GM21447 (cell line): ENCODE measurements around the gene CDCA5.

Experiments used
- ATAC-seq: cut with Tn5 transposase; IDR thresholded peaks from one replicate; pipeline ENCODE4 v1.9.1; 2021; ENCODE audit not compliant: unreplicated experiment

The CDCA5 gene

GRCh38 chr11:65107751-65108468 is 24.1 kb upstream of the CDCA5 start:
- no peak for ATAC-seq

GRCh38 chr11:65107078-65107477 is 23.2 kb upstream of the CDCA5 start:
- ATAC-seq, result no peak

- no peak for ATAC-seq
Observed at GRCh38 chr11:65104628-65105027, 20.8 kb upstream of the CDCA5 start.

- ATAC-seq, result no peak
Observed at GRCh38 chr11:65103476-65103875, 19.6 kb upstream of the CDCA5 start.

- no peak for ATAC-seq
Observed at GRCh38 chr11:65102142-65103095, 18.6 kb upstream of the CDCA5 start.

GRCh38 chr11:65100674-65101350 is 17.0 kb upstream of the CDCA5 start:
- ATAC-seq, result no peak

GRCh38 chr11:65096926-65097325 is 13.1 kb upstream of the CDCA5 start:
- no peak for ATAC-seq

- peak; percentile 89 for ATAC-seq
Observed at GRCh38 chr11:65095974-65096806, 12.3 kb upstream of the CDCA5 start, which contains the start of gene VPS51. Gene VPS51, plus strand, starts transcription at chr11:65096214. Its CDS starts 37 bp downstream, at chr11:65096251.

- ATAC-seq, result no peak
Observed at GRCh38 chr11:65095427-65095826, 11.6 kb upstream of the CDCA5 start.

GRCh38 chr11:65090628-65091027 is 6.8 kb upstream of the CDCA5 start:
- no peak for ATAC-seq

GRCh38 chr11:65089621-65090020 is 5.8 kb upstream of the CDCA5 start:
- no peak for ATAC-seq

- ATAC-seq, result no peak
Observed at GRCh38 chr11:65087827-65088226, 4.0 kb upstream of the CDCA5 start.

GRCh38 chr11:65087216-65087615 is 3.4 kb upstream of the CDCA5 start:
- ATAC-seq, result no peak

GRCh38 chr11:65086809-65087208 is 3.0 kb upstream of the CDCA5 start:
- no peak for ATAC-seq

- ATAC-seq, result no peak
Observed at GRCh38 chr11:65085446-65085845, 1.6 kb upstream of the CDCA5 start.

GRCh38 chr11:65084598-65085375 is 947 bp upstream of the CDCA5 start:
- ATAC-seq, result peak; percentile 19

- peak; percentile 15 for ATAC-seq
Observed at GRCh38 chr11:65083134-65083833, 556 bp downstream of the CDCA5 start.

- ATAC-seq, result no peak
Observed at GRCh38 chr11:65078786-65079342, 5.0 kb downstream of the CDCA5 start.

GRCh38 chr11:65078151-65078550 is 5.7 kb downstream of the CDCA5 start:
- no peak for ATAC-seq
